Amniotic stem cell (primary cell): Measurements from ENCODE around the gene RNF166.

Experiments
- DNase-seq: peaks from one replicate; lab custom pipeline; 2025; lab: John Stamatoyannopoulos, UW

RNF166 gene

DNA sequence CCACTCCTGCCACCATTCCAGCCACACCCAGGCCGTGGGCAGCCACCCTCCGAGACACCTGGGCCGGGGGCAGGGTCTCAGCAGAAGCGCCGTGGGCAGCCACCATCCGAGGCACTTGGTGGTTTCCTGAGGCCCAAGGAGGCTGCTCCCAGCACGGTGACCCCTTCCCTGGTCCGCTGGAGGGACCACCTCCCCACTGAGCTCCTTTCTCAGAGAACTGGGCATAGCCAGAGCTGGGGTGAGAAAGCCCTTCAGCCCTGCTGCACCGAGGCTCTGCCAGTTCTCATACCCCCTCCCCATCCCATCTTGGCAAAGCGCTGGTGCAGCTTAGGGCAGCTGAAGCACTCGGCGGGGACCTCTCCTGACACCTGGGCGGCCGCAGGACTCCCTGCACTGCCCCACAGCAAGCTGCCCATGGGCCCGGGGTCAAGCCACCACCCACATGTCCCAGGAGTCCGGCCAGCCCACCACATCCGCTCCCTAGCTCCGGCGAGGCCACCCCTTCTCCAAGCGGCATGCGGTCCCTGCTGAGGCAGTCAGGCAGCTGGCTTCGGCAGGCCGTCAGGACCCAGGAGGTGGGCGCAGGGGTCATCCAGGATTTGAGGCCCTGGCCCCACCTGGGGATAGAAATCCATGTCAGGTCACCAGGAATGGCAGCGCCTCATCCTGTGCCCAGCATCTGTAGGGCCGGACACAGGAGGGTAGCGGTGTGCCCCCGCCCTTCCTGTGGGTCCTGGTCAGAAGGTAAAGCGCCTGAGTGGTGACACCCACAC lies 54.0 kb downstream of the RNF166 start:
- no peak for DNase-seq

DNA sequence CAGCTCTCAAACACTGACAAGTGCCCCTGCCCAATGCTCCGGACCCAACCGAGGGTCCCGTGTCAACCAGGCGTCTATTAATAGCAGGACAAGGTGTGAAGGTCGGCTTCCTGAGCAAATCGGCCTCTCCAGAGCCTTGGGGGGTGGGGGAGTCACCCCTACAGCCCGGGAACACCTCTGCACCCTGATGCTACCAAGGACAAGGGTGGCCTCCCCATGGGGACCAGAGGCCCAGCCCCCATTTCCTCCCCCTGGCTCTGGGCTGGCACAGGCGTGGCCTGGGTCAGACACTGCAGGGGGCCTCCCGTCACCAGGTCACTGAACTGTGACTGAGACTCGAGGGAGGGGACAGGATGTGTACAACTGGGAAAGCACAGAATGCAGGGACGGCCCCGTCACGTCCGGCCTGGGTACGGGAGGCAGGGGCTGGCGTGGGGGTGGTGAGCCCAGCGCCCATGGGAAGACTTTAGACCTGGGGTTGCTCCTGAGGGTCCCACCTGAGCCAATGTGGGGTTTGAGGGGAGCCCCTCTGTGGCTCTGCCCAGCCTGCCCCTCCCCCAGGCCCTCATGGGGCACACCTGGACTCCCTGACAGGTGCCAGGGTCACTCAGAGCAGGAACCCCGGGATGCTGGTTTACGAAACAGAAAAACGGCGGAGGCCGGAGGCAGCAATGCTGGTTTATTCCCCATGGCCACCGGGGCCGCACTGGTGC lies 54.8 kb downstream of the RNF166 start:
- DNase-seq, result no peak

DNA sequence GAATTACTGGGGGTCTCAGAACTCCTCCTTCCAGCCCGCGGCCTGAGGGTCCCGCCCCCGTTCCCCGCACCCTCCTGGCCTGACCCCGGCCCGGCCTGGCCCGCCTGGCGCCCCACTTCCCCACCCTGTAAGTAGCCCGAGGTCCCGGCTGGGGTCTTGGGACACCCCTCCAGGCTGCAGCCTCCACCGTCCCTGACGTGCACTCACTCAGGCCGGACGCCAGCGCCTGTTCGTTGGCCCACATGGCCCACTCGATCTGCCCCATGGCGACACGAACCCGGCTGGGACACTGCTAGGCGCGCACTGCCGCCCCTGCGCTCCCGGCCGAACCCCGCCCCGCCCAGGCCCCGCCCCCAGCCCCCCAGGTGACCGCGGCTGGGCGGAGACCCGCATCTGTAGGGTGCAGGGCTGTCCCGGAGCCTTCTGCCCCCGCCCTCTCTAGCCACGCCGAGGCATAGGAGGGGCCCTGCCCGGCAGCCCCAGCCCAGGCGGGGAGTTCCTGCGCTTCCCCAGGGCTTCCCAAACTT lies 55.4 kb downstream of the RNF166 start, which contains the start of gene CYBA:
TSS of gene CYBA (minus strand) at position 305 of the 527 bp plus-strand sequence. CDS start at position 265, 40 bp downstream.
- no peak for DNase-seq

DNA sequence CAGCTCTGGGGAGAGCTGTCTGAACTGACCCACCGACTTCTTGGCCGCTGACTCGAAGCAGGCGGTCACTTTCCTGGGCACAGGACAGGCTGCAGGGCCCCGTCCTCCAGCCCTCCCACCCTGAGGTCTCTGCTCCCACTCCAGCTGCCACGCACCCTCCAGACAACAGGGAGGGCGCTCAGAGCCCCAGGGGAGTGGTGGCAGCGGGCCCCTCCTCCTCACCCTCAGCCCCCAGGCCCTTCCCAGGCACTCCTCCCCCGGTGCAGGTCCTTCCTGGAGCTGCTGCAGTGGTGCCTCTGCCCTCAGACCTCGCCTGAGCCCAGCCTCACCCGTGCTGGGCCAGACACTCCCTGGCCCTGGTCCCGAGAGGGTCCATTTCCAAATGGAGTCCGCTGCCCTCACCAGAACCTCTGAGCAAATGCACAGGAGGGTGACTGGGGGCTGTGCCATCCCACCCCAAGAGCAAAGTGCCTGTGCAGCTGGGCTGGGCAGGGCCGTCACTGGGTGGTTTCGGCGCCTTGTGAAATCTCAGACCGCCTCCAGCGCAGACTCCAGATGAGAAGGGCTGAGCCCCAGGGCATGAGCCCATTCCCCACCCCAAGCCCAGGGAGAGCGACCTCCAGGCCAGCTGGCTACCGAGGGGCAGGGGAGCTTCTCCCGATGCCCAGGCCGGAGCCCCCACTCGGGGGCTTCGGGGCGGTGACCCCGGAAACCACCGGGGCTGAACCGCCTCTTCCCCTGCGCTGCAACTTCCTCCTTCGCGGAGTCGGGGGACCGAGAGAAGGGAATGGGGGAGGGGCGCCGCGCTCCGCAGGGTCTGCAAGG lies 56.1 kb downstream of the RNF166 start:
- no peak for DNase-seq

DNA sequence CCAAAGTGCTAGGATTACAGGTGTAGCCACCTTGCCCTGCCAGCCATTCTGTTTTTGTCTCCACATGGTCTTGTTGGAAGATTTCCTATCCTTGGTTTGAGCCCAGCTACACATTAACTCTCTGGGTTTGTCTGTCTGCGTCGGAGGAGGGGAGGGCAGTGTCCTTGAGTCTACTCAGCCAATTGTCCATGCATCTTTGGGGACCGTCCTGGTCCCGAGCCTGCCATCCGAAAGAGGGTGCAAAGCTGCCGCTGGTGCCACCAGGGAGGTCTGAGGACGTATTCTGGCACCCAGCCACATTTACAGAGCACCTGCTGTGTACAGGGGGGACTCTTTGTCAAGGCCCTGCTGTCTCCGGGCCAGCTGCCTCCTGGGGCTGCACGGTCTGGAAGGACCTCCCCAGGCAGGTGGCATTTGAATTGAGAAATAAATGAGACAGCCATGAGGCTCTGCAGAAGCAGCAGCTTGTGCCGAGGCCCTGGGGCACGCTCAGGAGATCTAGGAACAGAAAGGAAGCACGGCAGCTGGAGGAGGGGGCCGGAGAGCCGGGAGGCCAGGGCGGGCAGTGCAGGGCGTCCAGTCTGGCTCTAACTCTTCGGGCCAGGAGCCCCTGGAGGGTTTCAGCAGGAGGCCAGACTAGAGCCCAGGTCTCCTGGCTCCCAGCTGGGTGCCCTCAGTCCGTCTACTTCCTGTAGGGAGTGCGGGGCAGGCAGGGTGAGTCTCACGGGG lies 56.8 kb downstream of the RNF166 start:
- DNase-seq, result no peak

DNA sequence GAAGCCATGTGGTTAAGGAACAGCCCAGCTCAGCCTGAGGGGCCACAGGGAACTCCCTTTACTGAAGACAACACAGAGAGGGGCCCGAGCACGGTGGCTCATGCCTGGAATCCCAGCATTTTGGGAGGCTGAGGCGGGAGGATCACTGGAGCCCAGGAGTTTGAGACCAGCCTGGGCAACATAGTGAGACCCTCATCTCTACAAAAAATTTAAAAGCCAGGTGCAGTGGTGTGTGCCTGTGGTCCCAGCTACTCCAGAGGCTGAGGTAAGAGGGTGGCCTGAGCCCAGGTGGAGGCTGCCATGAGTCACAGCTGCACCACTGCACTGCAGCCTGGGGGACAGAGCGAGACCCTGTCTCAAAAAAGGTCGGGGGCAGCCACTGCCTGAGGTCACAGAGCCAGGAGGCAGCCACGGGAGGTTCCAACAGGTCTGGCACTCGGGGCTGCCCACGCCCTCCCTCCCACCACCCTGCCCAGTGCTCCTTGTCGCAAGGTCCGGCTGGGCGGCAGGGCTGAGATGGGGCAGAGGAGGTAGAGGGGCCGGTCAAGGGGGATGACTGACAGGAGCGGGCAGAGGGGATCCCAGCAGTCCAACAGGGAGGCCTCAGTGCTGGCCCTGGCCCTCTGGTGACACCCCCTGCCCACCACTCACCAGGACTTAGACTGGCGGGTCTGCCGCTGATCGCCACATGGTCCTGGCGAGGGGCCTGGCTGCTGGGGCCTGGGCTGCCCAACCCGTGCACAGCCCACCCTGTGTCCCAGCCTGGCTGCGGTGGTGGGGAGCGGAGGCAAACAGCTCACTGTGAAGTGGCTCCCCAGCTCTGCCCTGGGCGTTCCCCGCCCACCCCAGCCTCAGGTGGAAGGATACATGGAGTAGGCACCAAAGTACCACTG lies 58.8 kb downstream of the RNF166 start:
- DNase-seq, result no peak
